NCI-H345 treated with DMSO at 0.1 percent for 48 hours (cell line): ENCODE measurements around the gene VAV2.

Experiments used
- DNase-seq: peaks from one replicate; lab custom pipeline; 2025; ENCODE audit not compliant: unreplicated experiment; lab: John Stamatoyannopoulos, UW

The VAV2 gene

GRCh38 chr9:133737071-133737773 lies 254.9 kb downstream of the VAV2 start:
- no peak for DNase-seq

GRCh38 chr9:133735931-133736330 lies 256.2 kb downstream of the VAV2 start:
- no peak for DNase-seq

GRCh38 chr9:133735415-133735775 lies 256.7 kb downstream of the VAV2 start:
- DNase-seq = no peak

DNA sequence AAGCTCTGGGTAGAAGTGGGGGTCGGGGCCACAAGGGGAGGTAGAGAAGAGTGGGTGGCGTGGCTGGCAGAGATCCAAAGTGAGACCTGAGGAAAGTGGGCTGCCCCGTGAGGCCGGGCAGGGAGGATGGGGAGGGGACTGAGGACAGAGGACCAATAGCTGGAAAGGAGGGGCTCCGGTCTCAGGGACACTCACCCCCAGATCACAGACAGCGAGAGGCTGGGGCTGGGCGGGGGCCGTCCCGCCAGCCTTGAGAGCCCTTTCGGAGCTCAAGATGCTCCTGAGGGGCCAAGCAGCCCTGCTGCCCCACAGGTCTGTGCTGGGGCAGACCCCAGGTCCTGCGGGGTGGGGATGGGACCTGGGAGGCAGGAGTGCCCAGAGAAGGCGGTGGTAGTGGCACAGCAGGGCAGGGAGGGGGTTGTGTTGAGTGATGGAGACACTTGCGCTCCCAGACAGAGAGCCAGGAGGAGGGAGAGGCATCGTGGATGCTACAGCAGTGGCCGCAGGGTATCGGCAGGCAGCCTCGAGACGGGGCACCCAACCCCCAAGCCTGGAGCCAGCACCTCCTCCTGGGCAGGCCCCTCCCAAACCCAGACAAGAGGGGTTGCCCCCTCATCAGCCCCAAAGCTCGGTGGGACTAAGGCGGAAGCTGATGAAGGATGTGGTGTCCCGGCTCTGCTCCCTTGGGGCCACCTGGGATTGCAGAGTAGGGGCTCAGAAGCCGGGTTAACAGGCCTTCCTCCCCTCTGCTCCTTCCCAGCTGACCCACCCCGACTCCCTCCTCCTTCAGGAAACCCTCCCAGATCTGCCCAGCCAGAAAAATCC lies 257.3 kb downstream of the VAV2 start:
- no peak for DNase-seq

DNA sequence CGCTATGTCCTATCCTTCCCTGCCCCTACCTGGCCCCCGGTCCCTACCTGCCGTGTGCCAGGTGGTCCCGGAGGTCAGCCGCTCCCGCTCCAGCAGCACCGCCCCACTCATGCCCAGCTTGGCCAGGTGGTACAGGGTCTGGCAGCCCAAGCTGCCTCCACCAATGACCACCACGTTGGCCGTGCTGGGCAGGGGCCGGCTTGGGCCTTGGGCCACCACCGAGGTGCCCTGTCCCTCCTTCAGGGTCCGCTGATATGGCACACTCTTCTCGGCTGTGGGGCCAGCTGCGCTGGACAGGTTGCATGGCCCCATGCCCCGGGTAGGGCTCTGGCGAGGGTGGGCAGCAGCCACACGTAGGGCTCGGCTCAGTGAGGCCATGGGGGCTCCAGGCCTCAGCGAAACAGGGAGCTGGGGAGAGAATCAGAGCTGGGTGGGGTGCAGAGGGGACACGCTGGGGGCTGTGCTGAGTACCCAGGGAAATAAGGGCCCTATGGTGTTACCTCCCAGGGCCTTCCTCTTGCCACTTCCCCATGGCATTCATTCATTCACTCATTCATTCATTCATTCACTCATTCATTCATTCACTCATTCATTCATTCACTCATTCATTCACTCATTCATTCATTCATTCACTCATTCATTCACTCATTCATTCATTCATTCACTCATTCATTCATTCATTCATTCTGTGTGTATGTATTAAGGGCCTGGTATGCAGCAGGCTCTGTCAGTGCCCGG lies 258.2 kb downstream of the VAV2 start:
- DNase-seq = no peak

GRCh38 chr9:133733421-133733795 lies 258.7 kb downstream of the VAV2 start:
- DNase-seq = no peak

- DNase-seq = no peak
Observed at GRCh38 chr9:133732639-133733408, 259.3 kb downstream of the VAV2 start.

DNA sequence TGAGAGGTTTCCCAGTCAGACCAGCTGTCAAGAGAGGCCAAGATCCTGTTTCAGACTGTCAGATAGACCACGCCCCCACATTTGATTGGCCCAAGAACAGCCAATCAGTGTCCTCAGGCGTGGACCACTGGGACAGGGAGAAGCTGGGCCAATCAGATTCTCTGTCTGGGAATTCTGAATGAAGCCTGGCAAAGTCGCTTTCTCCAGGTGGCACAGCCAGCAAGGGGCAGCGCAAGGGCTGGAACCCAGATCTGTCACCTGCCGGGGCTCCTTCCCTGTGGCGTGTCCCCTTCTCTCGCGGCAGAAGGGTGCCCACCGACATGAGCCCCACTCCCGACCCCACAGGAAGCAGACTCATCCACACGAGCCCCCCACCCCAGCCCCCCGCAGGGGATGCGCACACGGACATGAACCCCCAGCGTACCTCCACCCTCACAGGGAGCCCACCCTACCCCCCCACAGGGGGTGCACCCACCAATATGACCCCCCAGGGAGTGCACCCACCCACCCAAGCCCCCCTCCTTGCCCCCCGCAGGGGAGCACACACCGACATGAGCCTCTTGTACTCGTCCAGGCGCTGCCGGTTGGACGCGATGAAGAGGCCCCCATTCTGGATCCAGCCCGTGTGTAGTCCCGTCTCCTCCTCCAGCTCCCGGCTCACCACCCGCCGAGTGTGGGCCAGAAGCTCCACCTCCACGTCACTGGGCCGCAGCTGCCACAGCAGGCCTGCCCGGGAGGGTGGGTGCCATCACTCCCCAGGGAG lies 260.1 kb downstream of the VAV2 start:
- DNase-seq = peak; percentile 16

GRCh38 chr9:133730994-133731715 lies 261.0 kb downstream of the VAV2 start:
- DNase-seq = no peak

- DNase-seq = no peak
Observed at GRCh38 chr9:133729617-133730281, 262.4 kb downstream of the VAV2 start.

DNA sequence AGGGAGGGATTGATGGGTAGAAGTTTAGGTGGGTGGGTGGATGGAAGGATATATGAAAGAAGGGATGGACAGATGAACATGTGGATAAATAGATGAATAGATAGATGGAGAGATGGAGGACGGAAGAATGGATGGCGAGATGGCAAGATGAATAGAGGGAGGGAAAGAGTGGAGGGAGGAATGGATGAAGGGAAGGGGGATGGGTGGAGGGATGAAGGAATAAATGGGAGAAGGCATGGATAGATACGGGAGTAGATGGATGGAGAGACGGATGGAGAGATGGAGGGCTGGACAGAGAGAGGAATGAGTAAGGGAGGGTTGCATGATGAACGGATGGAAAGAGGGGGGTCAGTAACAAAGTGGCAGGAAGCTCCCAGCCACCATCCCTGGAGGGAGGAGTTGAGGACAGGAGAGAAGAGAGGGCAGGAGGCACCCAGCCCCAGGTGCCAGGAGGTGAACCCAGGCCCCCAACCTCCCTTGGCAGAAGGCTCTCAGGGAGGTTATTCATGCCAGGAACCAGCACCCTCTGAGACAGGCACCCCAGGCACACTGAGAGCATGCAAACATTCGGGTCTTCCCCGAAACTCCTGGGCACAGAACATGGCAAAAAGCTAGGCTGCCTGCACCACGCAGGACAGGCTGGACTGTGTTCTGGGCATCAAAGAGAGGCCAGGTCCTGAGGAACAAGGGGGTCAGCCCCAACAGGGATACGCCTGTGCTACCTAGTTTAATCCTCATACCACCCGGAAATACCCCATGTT lies 263.1 kb downstream of the VAV2 start:
- no peak for DNase-seq

- no peak for DNase-seq
Observed at GRCh38 chr9:133727876-133728441, 264.2 kb downstream of the VAV2 start.

DNA sequence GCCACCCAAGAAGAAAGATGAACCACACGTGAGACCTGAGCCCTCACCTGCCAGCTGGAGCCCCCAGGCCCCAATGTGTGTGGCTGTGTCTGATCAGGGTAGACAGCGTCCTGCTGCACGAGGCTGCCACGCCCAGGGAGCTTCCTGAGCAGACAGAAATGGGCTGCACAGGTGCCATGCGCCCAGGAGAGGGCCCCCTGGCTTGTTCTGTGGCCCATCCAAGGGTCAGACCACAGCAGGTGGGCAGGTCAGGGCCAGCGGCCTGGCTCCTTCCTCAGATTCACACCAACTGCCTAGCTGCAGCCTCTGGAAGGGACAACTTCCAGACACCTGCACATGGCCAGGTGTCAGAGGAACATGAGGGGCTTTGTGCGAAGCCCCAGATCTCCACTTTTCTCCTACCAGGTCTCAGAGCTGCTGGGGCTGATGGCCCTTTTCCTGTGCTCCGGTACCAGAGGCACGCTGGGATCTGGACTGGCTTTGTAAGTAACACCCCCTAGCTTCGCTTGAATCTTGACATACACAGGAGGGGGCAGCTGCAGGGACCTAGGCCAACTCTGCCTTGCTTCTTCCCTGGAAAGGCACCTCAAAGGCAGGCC lies 264.7 kb downstream of the VAV2 start:
- no peak for DNase-seq

DNA sequence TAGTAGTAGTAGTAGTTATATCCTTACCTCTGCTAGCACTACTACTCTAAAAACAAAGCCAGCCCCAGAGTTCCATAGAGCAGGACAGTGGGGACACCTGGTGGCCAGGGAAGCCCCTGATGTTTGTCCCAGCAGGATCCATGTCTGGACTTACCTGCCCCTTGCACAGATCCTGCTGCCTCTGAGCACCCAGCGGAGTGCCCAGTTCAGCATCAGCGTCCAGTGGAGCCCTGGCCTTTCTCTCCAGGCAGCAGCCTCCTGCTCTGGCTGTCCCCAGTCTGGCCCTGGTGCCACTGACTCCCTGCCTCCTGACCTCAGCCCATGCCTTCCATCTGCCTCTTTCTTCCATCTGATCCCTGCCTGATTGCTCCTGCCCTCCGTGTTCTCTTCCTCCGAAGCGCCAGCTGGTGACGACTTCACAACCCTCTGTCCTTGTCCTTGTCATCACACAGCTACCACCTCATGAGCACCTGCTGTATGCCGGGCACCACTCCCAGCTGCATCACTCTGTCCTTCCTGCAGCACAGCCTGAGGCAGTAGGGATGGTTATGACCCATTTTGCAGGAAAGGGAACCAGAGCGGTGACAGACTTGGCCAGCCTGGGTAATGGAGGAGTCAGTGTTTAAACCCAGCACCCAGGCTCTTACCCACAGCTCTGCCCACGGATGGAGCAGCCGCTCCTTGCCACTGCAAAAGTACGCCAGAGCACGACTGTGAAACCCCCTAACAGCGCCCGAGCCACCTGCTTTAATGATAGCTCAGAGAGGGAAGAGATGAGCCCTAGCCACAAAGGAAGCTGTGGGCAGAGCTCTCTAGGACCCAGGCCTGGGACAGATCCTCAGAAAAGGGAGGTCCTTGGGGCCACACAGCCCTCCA lies 265.5 kb downstream of the VAV2 start:
- peak; percentile 56 for DNase-seq

DNA sequence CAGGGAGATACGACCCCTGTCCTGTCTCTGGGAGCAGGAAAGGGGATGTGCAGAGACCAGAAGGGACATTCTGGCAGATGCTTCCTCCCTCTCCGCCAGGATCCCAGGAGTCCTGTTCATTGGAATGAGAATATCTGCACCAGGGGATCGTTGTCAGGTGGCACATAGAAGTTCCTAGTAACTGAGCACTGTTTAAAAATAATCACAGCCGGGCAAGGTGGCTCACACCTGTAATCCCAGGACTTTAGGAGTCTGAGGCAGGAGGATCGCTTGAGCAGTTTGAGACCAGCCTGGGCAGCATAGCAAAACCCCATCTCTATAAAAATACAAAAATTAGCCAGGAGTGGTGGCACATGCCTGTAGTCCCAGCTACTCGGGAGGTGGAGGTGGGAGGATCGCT lies 266.2 kb downstream of the VAV2 start:
- no peak for DNase-seq

DNA sequence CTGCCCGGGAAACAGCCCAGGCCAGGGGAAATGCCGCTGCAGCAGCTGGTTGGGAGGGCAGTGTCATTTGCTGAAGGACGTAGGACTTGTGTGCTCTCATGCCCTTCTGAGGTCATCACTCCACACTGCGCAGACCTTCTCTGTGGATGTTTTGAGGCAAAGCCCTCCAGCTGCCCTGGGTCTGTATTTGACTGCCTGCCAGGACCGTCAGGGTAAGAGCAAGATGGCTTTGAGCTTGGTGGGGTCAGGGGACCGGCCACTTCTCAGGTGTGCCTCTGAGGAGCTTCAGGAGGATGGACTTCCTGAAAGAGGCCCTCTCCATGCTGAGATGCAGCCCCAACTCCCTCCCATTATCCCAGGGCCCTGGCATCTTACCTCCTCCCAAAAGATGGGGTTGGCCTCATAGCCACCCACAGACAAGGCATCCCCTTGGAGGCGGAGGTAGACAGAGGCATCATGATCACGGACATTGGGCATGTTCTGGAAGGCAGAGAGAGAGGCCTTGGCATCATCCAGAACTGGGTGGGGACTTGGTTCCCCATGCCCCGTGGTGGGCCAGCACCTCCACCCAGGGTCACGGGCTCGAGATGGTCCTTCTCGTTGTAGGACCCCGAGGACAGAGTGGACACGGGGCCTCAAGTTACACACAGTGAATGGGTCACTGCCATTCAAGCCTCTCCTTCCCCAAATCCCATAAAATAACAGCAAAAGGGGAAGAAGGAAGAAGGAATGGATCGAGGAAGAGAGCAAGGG lies 273.4 kb downstream of the VAV2 start:
- no peak for DNase-seq
